Measurements from ENCODE around the gene ZNF830.
"Not testable (repeated sequence)": the region's sequence is repeated elsewhere in the genome, so short reads cannot be mapped to it uniquely, and the experiment has no call there.

The ZNF830 gene

GRCh38 chr17:34980681-34981537 is 19.6 kb downstream of the ZNF830 start:
- no peaks in the 10 kb centered on the region for H3K27me3 Mint-ChIP-seq (ENCODE audit: low read depth)
- peaks cover 38% of the 10 kb centered on the region for H3K4me1 Mint-ChIP-seq (ENCODE audit: low read depth)
- no peaks in the 10 kb centered on the region for H3K9me3 Mint-ChIP-seq
- H3K27ac Mint-ChIP-seq, result peak overlapping the region; percentile 95
- H3K4me3 Mint-ChIP-seq, result peak overlapping the region; percentile 87
- peaks cover 23% of the 10 kb centered on the region for H3K36me3 Mint-ChIP-seq (ENCODE audit: low read depth)

DNA sequence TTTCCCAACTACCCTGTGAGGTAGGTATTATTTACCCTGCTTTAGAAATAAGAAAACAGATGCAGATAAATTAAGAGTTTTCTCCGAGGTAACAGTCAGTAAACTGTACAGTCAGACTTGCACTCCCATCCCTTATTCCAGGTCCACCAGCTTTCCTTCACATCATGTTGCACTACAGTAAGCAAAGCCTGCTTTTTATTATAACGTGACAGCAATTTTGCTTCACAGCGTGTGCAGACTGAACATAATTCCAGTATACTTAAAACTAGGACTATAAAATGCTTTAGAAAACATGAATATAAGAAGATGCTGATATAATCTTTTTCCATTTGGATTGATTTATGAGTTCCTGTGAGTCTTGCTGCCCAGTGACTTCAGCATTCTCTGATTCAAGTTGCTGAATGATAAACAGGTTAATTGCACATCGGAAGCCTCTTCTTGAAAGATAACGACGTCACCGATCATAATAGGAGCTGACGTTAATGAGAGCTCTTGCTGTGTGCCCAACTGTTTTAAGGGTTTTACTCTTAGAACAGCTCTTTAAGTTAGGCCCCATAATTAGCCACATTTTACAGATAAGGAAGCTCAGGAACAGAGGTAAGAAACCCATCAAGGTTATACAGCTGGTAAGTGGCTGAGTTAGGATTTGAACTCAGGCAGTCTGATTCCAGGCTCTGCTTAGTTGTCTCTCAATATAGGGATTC is 20.4 kb downstream of the ZNF830 start:
- H3K4me1 Mint-ChIP-seq (ENCODE audit: low read depth), result peaks cover 38% of the 10 kb centered on the region
- peak overlapping the region; percentile 95 for H3K27ac Mint-ChIP-seq
- peak overlapping the region; percentile 87 for H3K4me3 Mint-ChIP-seq
- no peaks in the 10 kb centered on the region for H3K27me3 Mint-ChIP-seq (ENCODE audit: low read depth)
- H3K36me3 Mint-ChIP-seq (ENCODE audit: low read depth), result peaks cover 29% of the 10 kb centered on the region
- H3K9me3 Mint-ChIP-seq, result no peaks in the 10 kb centered on the region

DNA sequence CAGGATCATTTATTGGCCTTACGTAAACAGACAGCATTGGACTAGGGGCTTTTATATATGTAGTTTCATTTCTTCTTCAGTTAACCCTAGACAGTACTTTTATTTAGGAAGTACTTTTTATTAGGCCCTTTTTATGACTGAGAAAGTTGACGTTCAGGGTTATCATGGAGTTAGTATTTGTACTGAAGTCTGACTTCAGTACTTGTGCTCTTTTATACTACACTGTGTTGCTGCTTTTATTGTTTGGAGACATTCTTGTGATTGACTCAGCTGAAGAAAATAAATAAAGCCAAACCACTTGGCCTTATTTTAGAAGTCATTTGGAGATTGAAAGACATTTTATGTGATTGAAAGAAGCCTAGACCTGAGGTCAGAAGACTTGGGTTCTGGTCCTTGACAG is 25.9 kb downstream of the ZNF830 start:
- H3K36me3 Mint-ChIP-seq (ENCODE audit: low read depth), result peaks cover 57% of the 10 kb centered on the region
- H3K27me3 Mint-ChIP-seq (ENCODE audit: low read depth), result no peaks in the 10 kb centered on the region
- no peak overlapping the region for H3K4me3 Mint-ChIP-seq
- H3K4me1 Mint-ChIP-seq (ENCODE audit: low read depth), result peaks cover 26% of the 10 kb centered on the region
- H3K27ac Mint-ChIP-seq, result no peak overlapping the region
- H3K9me3 Mint-ChIP-seq, result no peaks in the 10 kb centered on the region

GRCh38 chr17:34988644-34989043 is 27.3 kb downstream of the ZNF830 start:
- Mint-ChIP-seq H3K36me3 (ENCODE audit: low read depth) (peaks cover 61% of the 10 kb centered on the region), H3K27me3 (ENCODE audit: low read depth) (no peaks in the 10 kb centered on the region), H3K27ac (no peak overlapping the region), H3K4me1 (ENCODE audit: low read depth) (peaks cover 28% of the 10 kb centered on the region), H3K4me3 (no peak overlapping the region), H3K9me3 (no peaks in the 10 kb centered on the region)

DNA sequence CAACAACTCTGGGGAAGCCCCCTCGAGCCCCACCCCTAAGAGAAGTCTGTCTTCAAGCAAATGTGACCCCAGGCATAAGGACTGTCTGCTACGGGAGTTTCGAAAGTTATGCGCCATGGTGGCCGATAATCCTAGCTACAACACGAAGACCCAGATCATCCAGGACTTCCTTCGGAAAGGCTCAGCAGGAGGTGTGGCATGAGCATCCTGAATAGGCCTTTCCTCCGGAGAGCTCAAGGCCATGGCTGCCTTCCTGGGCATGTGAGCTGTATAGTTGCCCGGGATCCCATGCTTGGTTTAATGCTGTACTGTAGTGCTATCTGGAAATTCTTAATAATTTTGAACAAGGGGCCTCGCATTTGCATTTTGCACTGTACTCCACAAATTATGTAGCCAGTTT is 28.1 kb downstream of the ZNF830 start:
- Mint-ChIP-seq H3K27ac (no peak overlapping the region), H3K27me3 (ENCODE audit: low read depth) (no peaks in the 10 kb centered on the region), H3K4me1 (ENCODE audit: low read depth) (peaks cover 24% of the 10 kb centered on the region), H3K36me3 (ENCODE audit: low read depth) (peaks cover 58% of the 10 kb centered on the region), H3K9me3 (no peaks in the 10 kb centered on the region), H3K4me3 (no peak overlapping the region)

- H3K9me3 Mint-ChIP-seq, result no peaks in the 10 kb centered on the region
- peaks cover 19% of the 10 kb centered on the region for H3K4me1 Mint-ChIP-seq (ENCODE audit: low read depth)
- H3K27me3 Mint-ChIP-seq (ENCODE audit: low read depth), result no peaks in the 10 kb centered on the region
- no peak overlapping the region for H3K27ac Mint-ChIP-seq
- H3K4me3 Mint-ChIP-seq, result no peak overlapping the region
- H3K36me3 Mint-ChIP-seq (ENCODE audit: low read depth), result peaks cover 48% of the 10 kb centered on the region
These were observed 29.6 kb downstream of the ZNF830 start for GRCh38 chr17:34990921-34991365.

- no peaks in the 10 kb centered on the region for H3K9me3 Mint-ChIP-seq
- no peak overlapping the region for H3K27ac Mint-ChIP-seq
- H3K4me1 Mint-ChIP-seq (ENCODE audit: low read depth), result peaks cover 19% of the 10 kb centered on the region
- H3K36me3 Mint-ChIP-seq (ENCODE audit: low read depth), result peaks cover 44% of the 10 kb centered on the region
- no peaks in the 10 kb centered on the region for H3K27me3 Mint-ChIP-seq (ENCODE audit: low read depth)
- no peak overlapping the region for H3K4me3 Mint-ChIP-seq
These were observed 30.3 kb downstream of the ZNF830 start for GRCh38 chr17:34991606-34992005.

DNA sequence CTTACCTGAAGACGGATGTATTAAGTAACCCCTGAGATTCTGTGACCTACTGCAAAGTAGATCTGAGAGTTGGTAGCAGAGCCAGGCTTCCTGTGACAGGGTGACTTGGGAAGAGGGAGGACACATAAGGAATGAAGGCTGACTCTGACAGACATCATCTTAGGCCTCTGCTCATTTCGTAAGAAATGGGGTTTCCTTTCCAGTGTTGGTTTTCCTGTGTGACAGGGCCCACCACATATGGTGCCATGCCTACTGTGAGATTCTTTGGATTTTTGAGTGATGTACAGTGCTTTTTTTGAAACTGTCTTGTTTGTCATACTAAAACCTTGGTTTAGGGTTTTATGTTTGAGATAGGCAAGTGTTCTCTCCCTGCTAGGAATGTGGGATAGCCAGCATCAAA is 31.7 kb downstream of the ZNF830 start:
- Mint-ChIP-seq H3K27ac (no peak overlapping the region), H3K36me3 (ENCODE audit: low read depth) (peaks cover 39% of the 10 kb centered on the region), H3K4me3 (no peak overlapping the region), H3K4me1 (ENCODE audit: low read depth) (peaks cover 20% of the 10 kb centered on the region), H3K27me3 (ENCODE audit: low read depth) (no peaks in the 10 kb centered on the region), H3K9me3 (no peaks in the 10 kb centered on the region)

GRCh38 chr17:34996422-34997285 is 35.3 kb downstream of the ZNF830 start:
- Mint-ChIP-seq H3K27me3 (ENCODE audit: low read depth) (no peaks in the 10 kb centered on the region), H3K9me3 (no peaks in the 10 kb centered on the region), H3K4me3 (no peak overlapping the region), H3K36me3 (ENCODE audit: low read depth) (peaks cover 28% of the 10 kb centered on the region), H3K4me1 (ENCODE audit: low read depth) (peaks cover 17% of the 10 kb centered on the region), H3K27ac (no peak overlapping the region)

DNA sequence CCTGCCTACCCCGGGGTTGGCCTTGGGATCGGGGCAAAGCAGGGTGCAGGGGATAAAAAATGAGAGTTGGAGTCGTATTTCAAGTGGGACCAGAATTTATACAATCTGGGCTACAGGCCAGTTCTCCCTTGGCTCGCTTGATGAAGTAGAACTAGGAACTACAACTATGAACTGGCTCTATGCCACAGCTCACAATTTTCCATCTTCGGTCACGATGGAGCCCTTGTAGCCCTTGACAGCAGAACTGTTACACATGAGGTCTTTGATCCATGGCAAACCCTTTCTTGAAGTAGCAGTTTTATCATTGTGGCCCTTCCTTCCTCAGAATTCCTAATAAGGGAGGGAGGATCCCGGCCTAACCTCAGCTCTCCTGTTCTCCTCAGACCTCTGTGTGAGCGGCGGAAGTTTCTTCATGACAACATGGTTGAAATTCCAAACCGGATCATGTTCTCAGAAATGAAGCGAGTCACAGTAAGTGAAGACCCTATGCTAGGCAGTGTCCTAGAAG is 36.1 kb downstream of the ZNF830 start:
- Mint-ChIP-seq H3K36me3 (ENCODE audit: low read depth) (peaks cover 27% of the 10 kb centered on the region), H3K27ac (no peak overlapping the region), H3K4me1 (ENCODE audit: low read depth) (peaks cover 16% of the 10 kb centered on the region), H3K27me3 (ENCODE audit: low read depth) (no peaks in the 10 kb centered on the region), H3K9me3 (no peaks in the 10 kb centered on the region), H3K4me3 (no peak overlapping the region)

DNA sequence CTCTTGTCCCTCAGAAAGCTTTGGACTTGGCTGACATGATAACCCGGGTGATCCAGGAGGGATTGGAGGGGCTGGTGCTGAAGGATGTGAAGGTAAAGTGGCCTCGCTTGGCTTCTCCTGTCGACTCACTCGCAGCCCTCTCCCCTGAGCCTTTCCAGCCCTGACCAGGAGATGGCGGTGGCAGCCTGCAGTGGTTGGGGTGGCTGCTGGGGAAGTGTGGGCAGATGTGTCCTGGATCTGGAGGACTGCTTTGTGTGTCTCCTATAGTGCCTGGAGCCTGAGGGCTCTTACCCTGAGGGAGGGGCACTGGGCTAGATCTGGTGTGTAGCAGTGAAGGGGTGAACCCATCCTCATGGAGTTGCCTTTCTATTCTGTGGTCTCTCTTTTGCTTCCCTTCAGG is 36.9 kb downstream of the ZNF830 start:
- no peaks in the 10 kb centered on the region for H3K27me3 Mint-ChIP-seq (ENCODE audit: low read depth)
- peaks cover 9% of the 10 kb centered on the region for H3K4me1 Mint-ChIP-seq (ENCODE audit: low read depth)
- no peak overlapping the region for H3K4me3 Mint-ChIP-seq
- peaks cover 27% of the 10 kb centered on the region for H3K36me3 Mint-ChIP-seq (ENCODE audit: low read depth)
- H3K27ac Mint-ChIP-seq, result peak overlapping the region; percentile 69
- no peaks in the 10 kb centered on the region for H3K9me3 Mint-ChIP-seq

DNA sequence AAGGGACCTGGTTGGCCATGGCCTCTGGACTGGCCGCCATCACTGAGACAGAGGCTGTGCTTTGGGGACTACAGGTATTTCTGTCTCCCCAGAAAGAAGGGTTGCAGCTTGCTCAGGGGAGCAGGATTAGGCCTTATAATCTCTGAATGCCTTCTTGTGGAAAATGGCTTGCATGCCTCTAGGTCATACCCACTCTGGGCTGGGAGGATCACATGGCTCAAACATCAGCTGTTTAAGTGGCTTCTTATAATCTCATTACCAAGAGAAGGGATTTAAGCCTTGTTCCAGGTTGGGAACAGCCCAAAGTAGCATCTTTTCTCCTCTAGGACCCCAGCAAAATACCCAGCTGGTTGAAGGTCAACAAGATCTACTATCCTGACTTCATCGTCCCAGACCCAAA is 38.1 kb downstream of the ZNF830 start:
- H3K4me1 Mint-ChIP-seq (ENCODE audit: low read depth), result peaks cover 8% of the 10 kb centered on the region
- H3K36me3 Mint-ChIP-seq (ENCODE audit: low read depth), result peaks cover 31% of the 10 kb centered on the region
- peak overlapping the region; percentile 14 for H3K27ac Mint-ChIP-seq
- no peak overlapping the region for H3K4me3 Mint-ChIP-seq
- H3K9me3 Mint-ChIP-seq, result no peaks in the 10 kb centered on the region
- no peaks in the 10 kb centered on the region for H3K27me3 Mint-ChIP-seq (ENCODE audit: low read depth)

GRCh38 chr17:35000965-35001364 is 39.6 kb downstream of the ZNF830 start:
- H3K9me3 Mint-ChIP-seq; H3K4me3 Mint-ChIP-seq; H3K27ac Mint-ChIP-seq; H3K27me3 Mint-ChIP-seq (ENCODE audit: low read depth): not testable (repeated sequence)
- Mint-ChIP-seq H3K36me3 (ENCODE audit: low read depth) (peaks cover 40% of the 10 kb centered on the region), H3K4me1 (ENCODE audit: low read depth) (peaks cover 10% of the 10 kb centered on the region)

- Mint-ChIP-seq H3K27ac (no peak overlapping the region), H3K27me3 (ENCODE audit: low read depth) (no peaks in the 10 kb centered on the region), H3K4me3 (no peak overlapping the region), H3K4me1 (ENCODE audit: low read depth) (peaks cover 10% of the 10 kb centered on the region), H3K36me3 (ENCODE audit: low read depth) (peaks cover 38% of the 10 kb centered on the region), H3K9me3 (no peaks in the 10 kb centered on the region)
These were observed 40.2 kb downstream of the ZNF830 start for GRCh38 chr17:35001549-35001948.

Measured in T-helper 1 cell treated with Interleukin-12 subunit alpha and Interleukin-12 subunit beta and Interleukin-4 antibody, amounts not matched to agents 30 μg/mL and 1 μg/mL, for 36 hours (primary cell).